ENCODE measurements around the gene CD8A. TPM values are rescaled to one million over a fixed set of nuclear protein-coding genes. Genes with fewer than 3 reads are reported as not detected.

The CD8A gene
- total RNA-seq, 1 donor: 25.6 TPM

GRCh38 chr2:86774862-86775261 lies 15.9 kb downstream of the CD8A start:
- no peaks in the 10 kb centered on the region for H3K27me3 ChIP-seq (ENCODE audit: insufficient read depth, low read length)
- no peaks in the 10 kb centered on the region for H3K4me1 ChIP-seq (ENCODE audit: insufficient read depth, low read length)
- H3K4me3 ChIP-seq (ENCODE audit: low read length): no peak overlapping the region

GRCh38 chr2:86772611-86773010 lies 18.1 kb downstream of the CD8A start:
- no peaks in the 10 kb centered on the region for H3K27me3 ChIP-seq (ENCODE audit: insufficient read depth, low read length)
- no peak overlapping the region for H3K4me3 ChIP-seq (ENCODE audit: low read length)
- no peaks in the 10 kb centered on the region for H3K9me3 ChIP-seq (ENCODE audit: low read depth, low read length)
- no peaks in the 10 kb centered on the region for H3K4me1 ChIP-seq (ENCODE audit: insufficient read depth, low read length)

More at GRCh38 chr2:86774862-86775261, 15.9 kb downstream of the CD8A start:
- H3K9me3 ChIP-seq (ENCODE audit: low read depth, low read length): no peaks in the 10 kb centered on the region

- H3K4me1 ChIP-seq (ENCODE audit: insufficient read depth, low read length): no peaks in the 10 kb centered on the region
- H3K9me3 ChIP-seq (ENCODE audit: low read depth, low read length): no peaks in the 10 kb centered on the region
Measured at GRCh38 chr2:86770816-86771301, 19.9 kb downstream of the CD8A start.

GRCh38 chr2:86769838-86770237 lies 20.9 kb downstream of the CD8A start:
- Histone ChIP-seq H3K27me3 (ENCODE audit: insufficient read depth, low read length) (no peaks in the 10 kb centered on the region), H3K4me1 (ENCODE audit: insufficient read depth, low read length) (no peaks in the 10 kb centered on the region), H3K9me3 (ENCODE audit: low read depth, low read length) (no peaks in the 10 kb centered on the region), H3K4me3 (ENCODE audit: low read length) (no peak overlapping the region)

More at GRCh38 chr2:86770816-86771301, 19.9 kb downstream of the CD8A start:
- H3K27me3 ChIP-seq (ENCODE audit: insufficient read depth, low read length): no peaks in the 10 kb centered on the region
- H3K4me3 ChIP-seq (ENCODE audit: low read length): no peak overlapping the region

- Histone ChIP-seq H3K4me3 (ENCODE audit: low read length) (no peak overlapping the region), H3K27me3 (ENCODE audit: insufficient read depth, low read length) (no peaks in the 10 kb centered on the region), H3K9me3 (ENCODE audit: low read depth, low read length) (no peaks in the 10 kb centered on the region), H3K4me1 (ENCODE audit: insufficient read depth, low read length) (no peaks in the 10 kb centered on the region)
Measured at GRCh38 chr2:86768189-86768949, 22.3 kb downstream of the CD8A start.

GRCh38 chr2:86765310-86765695 lies 25.4 kb downstream of the CD8A start:
- Histone ChIP-seq H3K27me3 (ENCODE audit: insufficient read depth, low read length) (no peaks in the 10 kb centered on the region), H3K4me3 (ENCODE audit: low read length) (no peak overlapping the region), H3K4me1 (ENCODE audit: insufficient read depth, low read length) (no peaks in the 10 kb centered on the region), H3K9me3 (ENCODE audit: low read depth, low read length) (no peaks in the 10 kb centered on the region)

- no peaks in the 10 kb centered on the region for H3K9me3 ChIP-seq (ENCODE audit: low read depth, low read length)
- H3K4me1 ChIP-seq (ENCODE audit: insufficient read depth, low read length): no peaks in the 10 kb centered on the region
- H3K27me3 ChIP-seq (ENCODE audit: insufficient read depth, low read length): no peaks in the 10 kb centered on the region
- H3K4me3 ChIP-seq (ENCODE audit: low read length): no peak overlapping the region
Measured at GRCh38 chr2:86764661-86765309, 25.9 kb downstream of the CD8A start.

GRCh38 chr2:86760371-86760770 lies 30.3 kb downstream of the CD8A start:
- no peaks in the 10 kb centered on the region for H3K27me3 ChIP-seq (ENCODE audit: insufficient read depth, low read length)
- no peaks in the 10 kb centered on the region for H3K4me1 ChIP-seq (ENCODE audit: insufficient read depth, low read length)
- no peaks in the 10 kb centered on the region for H3K9me3 ChIP-seq (ENCODE audit: low read depth, low read length)
- no peak overlapping the region for H3K4me3 ChIP-seq (ENCODE audit: low read length)

GRCh38 chr2:86758405-86758804 lies 32.3 kb downstream of the CD8A start:
- no peaks in the 10 kb centered on the region for H3K4me1 ChIP-seq (ENCODE audit: insufficient read depth, low read length)
- no peaks in the 10 kb centered on the region for H3K27me3 ChIP-seq (ENCODE audit: insufficient read depth, low read length)
- H3K9me3 ChIP-seq (ENCODE audit: low read depth, low read length): no peaks in the 10 kb centered on the region
- no peak overlapping the region for H3K4me3 ChIP-seq (ENCODE audit: low read length)

GRCh38 chr2:86753606-86754005 lies 37.1 kb downstream of the CD8A start:
- peaks cover 13% of the 10 kb centered on the region for H3K9me3 ChIP-seq (ENCODE audit: low read depth, low read length)
- no peaks in the 10 kb centered on the region for H3K27me3 ChIP-seq (ENCODE audit: insufficient read depth, low read length)
- no peak overlapping the region for H3K4me3 ChIP-seq (ENCODE audit: low read length)
- H3K4me1 ChIP-seq (ENCODE audit: insufficient read depth, low read length): no peaks in the 10 kb centered on the region

- H3K4me1 ChIP-seq (ENCODE audit: insufficient read depth, low read length): peaks cover 4% of the 10 kb centered on the region
- peaks cover 13% of the 10 kb centered on the region for H3K9me3 ChIP-seq (ENCODE audit: low read depth, low read length)
- H3K4me3 ChIP-seq (ENCODE audit: low read length): no peak overlapping the region
- no peaks in the 10 kb centered on the region for H3K27me3 ChIP-seq (ENCODE audit: insufficient read depth, low read length)
Measured at GRCh38 chr2:86752934-86753333, 37.8 kb downstream of the CD8A start.

GRCh38 chr2:86751778-86752177 lies 38.9 kb downstream of the CD8A start:
- Histone ChIP-seq H3K4me1 (ENCODE audit: insufficient read depth, low read length) (peaks cover 7% of the 10 kb centered on the region), H3K4me3 (ENCODE audit: low read length) (no peak overlapping the region), H3K27me3 (ENCODE audit: insufficient read depth, low read length) (no peaks in the 10 kb centered on the region), H3K9me3 (ENCODE audit: low read depth, low read length) (peaks cover 13% of the 10 kb centered on the region)

- Histone ChIP-seq H3K9me3 (ENCODE audit: low read depth, low read length) (peaks cover 13% of the 10 kb centered on the region), H3K27me3 (ENCODE audit: insufficient read depth, low read length) (no peaks in the 10 kb centered on the region), H3K4me1 (ENCODE audit: insufficient read depth, low read length) (peaks cover 7% of the 10 kb centered on the region), H3K4me3 (ENCODE audit: low read length) (no peak overlapping the region)
Measured at GRCh38 chr2:86750240-86750839, 40.4 kb downstream of the CD8A start.

- Histone ChIP-seq H3K9me3 (ENCODE audit: low read depth, low read length) (peaks cover 13% of the 10 kb centered on the region), H3K4me1 (ENCODE audit: insufficient read depth, low read length) (peaks cover 7% of the 10 kb centered on the region), H3K4me3 (ENCODE audit: low read length) (no peak overlapping the region), H3K27me3 (ENCODE audit: insufficient read depth, low read length) (no peaks in the 10 kb centered on the region)
Measured at GRCh38 chr2:86747711-86748639, 42.7 kb downstream of the CD8A start.

Data from mononuclear cell (primary cell).